A673 (cell line): Measurements from ENCODE around the gene VTCN1. TPM values are rescaled to one million over a fixed set of nuclear protein-coding genes. Genes with fewer than 3 reads are reported as not detected.

Experiments
- BruUV-seq: library from RNA; stranded (reverse); fragments of 400-500 nt; replicated peaks from 2 replicates; lab custom pipeline; 2021; lab: Mats Ljungman, UMichigan
- CTCF ChIA-PET: fragments of 300-600 bp; sonication (Branson Sonifier 250); formaldehyde crosslinking; loops from one replicate; lab custom pipeline; 2022; ENCODE audit warnings: antibody characterized with exemption; lab: Charles Lee
- POLR2A ChIA-PET: fragments of 300-600 bp; sonication (Branson Sonifier 250); formaldehyde crosslinking; loops from one replicate; lab custom pipeline; 2022; ENCODE audit warnings: antibody characterized with exemption; ENCODE audit not compliant: low non-redundant PET; lab: Charles Lee
- DNase-seq: peaks from one replicate; pipeline ENCODE4 v3.0.0-alpha.2; 2015; ENCODE audit warnings: low spot score
- H3K27ac ChIP-seq: fragments of 200-600 bp; sonication (generic); 2 replicates; pipeline ENCODE4 v1.5.1; 2016; ENCODE audit warnings: mixed run types, low read depth, mild to moderate bottlenecking, mixed read lengths, antibody characterized with exemption, low read length; ENCODE audit not compliant: poor library complexity, severe bottlenecking
- H3K27me3 ChIP-seq: fragments of 200-600 bp; sonication (generic); replicated peaks from 2 replicates; pipeline ENCODE4 v1.6.1; 2017; ENCODE audit warnings: mixed run types, low read depth, mild to moderate bottlenecking, mixed read lengths, antibody characterized with exemption, low read length; ENCODE audit not compliant: insufficient read depth, poor library complexity
- H3K36me3 ChIP-seq: fragments of 200-600 bp; sonication (generic); 2 replicates; pipeline ENCODE4 v1.6.1; 2016; ENCODE audit warnings: mixed run types, mild to moderate bottlenecking, mixed read lengths, antibody characterized with exemption, low read length; ENCODE audit not compliant: insufficient read depth, poor library complexity, severe bottlenecking
- H3K4me1 ChIP-seq: fragments of 200-600 bp; sonication (generic); 2 replicates; pipeline ENCODE4 v1.6.1; 2017; ENCODE audit warnings: mixed run types, mild to moderate bottlenecking, mixed read lengths, antibody characterized with exemption, low read length; ENCODE audit not compliant: insufficient read depth, poor library complexity, severe bottlenecking
- H3K4me3 ChIP-seq: fragments of 200-600 bp; sonication (generic); 2 replicates; pipeline ENCODE4 v1.5.1; 2016; ENCODE audit warnings: low read depth, mixed run types, mild to moderate bottlenecking, mixed read lengths, low read length; ENCODE audit not compliant: poor library complexity, severe bottlenecking
- H3K9me3 ChIP-seq: fragments of 200-600 bp; sonication (generic); 2 replicates; pipeline ENCODE4 v1.6.1; 2016; ENCODE audit warnings: mixed run types, low read depth, mild to moderate bottlenecking, mixed read lengths, antibody characterized with exemption, low read length; ENCODE audit not compliant: poor library complexity, severe bottlenecking
- CTCF ChIP-seq: fragments of 300-800, 200-600 bp; sonication (generic); conservative IDR thresholded peaks from 2 replicates; pipeline ENCODE4 v1.5.1; 2017; ENCODE audit warnings: low read depth, mild to moderate bottlenecking, antibody characterized with exemption, low read length, moderate library complexity, mixed read lengths
- EZH2 ChIP-seq: fragments of 200-600 bp; sonication (generic); IDR thresholded peaks from 2 replicates; pipeline ENCODE4 v1.6.1; 2017; ENCODE audit warnings: borderline replicate concordance, low read depth, mild to moderate bottlenecking, mixed read lengths, antibody characterized with exemption, low read length; ENCODE audit not compliant: poor library complexity, severe bottlenecking
- intact Hi-C: fragments of 100-400 bp; cut with micrococcal nuclease; formaldehyde crosslinking; loops from one replicate; pipeline ENCODE4 v1.10.0; 2022; ENCODE audit not compliant: unreplicated experiment
- total RNA-seq: library from RNA; stranded (reverse); gene quantifications from 2 replicates; pipeline ENCODE4 v1.2.3, GENCODE V29; 2021

Gene VTCN1
- total RNA-seq, 1 experiment from 2014 or later, result not detected

- Histone ChIP-seq H3K4me1 (no peaks in the 10 kb centered on the region), H3K36me3 (no peaks in the 10 kb centered on the region), H3K27ac (no peak overlapping the region), H3K27me3 (no peaks in the 10 kb centered on the region), H3K4me3 (no peak overlapping the region), H3K9me3 (no peaks in the 10 kb centered on the region)
- no peak for TF ChIP-seq CTCF
- TF ChIP-seq EZH2, result no peak
- CTCF ChIA-PET, result no interaction called here
- POLR2A ChIA-PET, result no interaction called here
- BruUV-seq, result no TSS peak
- DNase-seq, result no peak
- intact Hi-C loops, result no loop called here
These were observed 75.4 kb downstream of the VTCN1 start for GRCh38 chr1:117135329-117135728.

- Histone ChIP-seq H3K9me3 (no peaks in the 10 kb centered on the region), H3K36me3 (no peaks in the 10 kb centered on the region), H3K4me3 (no peak overlapping the region), H3K4me1 (no peaks in the 10 kb centered on the region), H3K27ac (no peak overlapping the region), H3K27me3 (peaks cover 6% of the 10 kb centered on the region)
- intact Hi-C loops, result no loop called here
- ChIA-PET POLR2A (no interaction called here), CTCF (no interaction called here)
- no TSS peak for BruUV-seq
- no peak for TF ChIP-seq EZH2
- TF ChIP-seq CTCF, result no peak
- no peak for DNase-seq
These were observed 80.2 kb downstream of the VTCN1 start for GRCh38 chr1:117130526-117130925.

GRCh38 chr1:117128323-117129079 is 82.2 kb downstream of the VTCN1 start:
- Histone ChIP-seq H3K27me3 (peaks cover 8% of the 10 kb centered on the region), H3K27ac (no peak overlapping the region), H3K36me3 (no peaks in the 10 kb centered on the region), H3K9me3 (no peaks in the 10 kb centered on the region), H3K4me1 (no peaks in the 10 kb centered on the region), H3K4me3 (no peak overlapping the region)
- TF ChIP-seq EZH2 (no peak), CTCF (peak; percentile 68)
- ChIA-PET POLR2A (no interaction called here), CTCF (interaction anchor here (0.8 to 2.1 kb wide), 7 partner anchors 13 to 533 kb away, joined by 3 to 18 read pairs (median 3); no protein-coding TSS in a partner anchor)
- BruUV-seq, result no TSS peak
- intact Hi-C loops, result no loop called here
- DNase-seq, result peak; percentile 61
